K562 (cell line): ENCODE measurements around the gene PRXL2A. TPM values are rescaled to one million over a fixed set of nuclear protein-coding genes. Genes with fewer than 3 reads are reported as not detected.

Source experiments
- ATAC-seq: fragments of 200-7000 bp; cut with Tn5 transposase; 3 replicates; pipeline ENCODE4 v1.9.1; 2020; ENCODE audit warnings: moderate library complexity
- BruUV-seq: library from RNA; stranded (reverse); fragments of 400-500 nt; replicated peaks from 2 replicates; lab custom pipeline; 2021; lab: Mats Ljungman, UMichigan
- CTCF ChIA-PET: fragments of 300-600 bp; formaldehyde crosslinking; extraction: SDS; loops from one replicate; lab custom pipeline; 2021; ENCODE audit warnings: low intra/inter-chr PET ratio; lab: Yijun Ruan, JAX
- POLR2A ChIA-PET: fragments of 300-600, 350-650 bp; sonication (Branson Sonifier 250); formaldehyde crosslinking; extraction: SDS; loops from one replicate; lab custom pipeline; 2021; ENCODE audit warnings: antibody characterized with exemption, inconsistent platforms; lab: Yijun Ruan, JAX
- DNase-seq, 4 experiments: peaks; one replicate each; pipeline versions ENCODE4 v3.0.0 to v3.0.0-alpha.2; 2011 to 2018; ENCODE audit warnings: low spot score in 3 of 4, mixed read lengths in 3 of 4; ENCODE audit errors: extremely low read depth in 1 of 4
- FAIRE-seq: peaks from 2 replicates; lab custom pipeline; 2011; peaks lifted over from hg19 to GRCh38; lab: Jason Lieb, UNC
- H2AFZ ChIP-seq: 2 replicates; pipeline ENCODE4 v1.6.0; 2011; ENCODE audit warnings: low read depth, low read length, control low read depth, inconsistent platforms
- H3K27ac ChIP-seq: fragments of 200-600 bp; 3 replicates; pipeline ENCODE4 v1.8.0; 2011; ENCODE audit warnings: low read depth, mild to moderate bottlenecking, control low read depth, inconsistent platforms, low read length, moderate library complexity, mixed read lengths; ENCODE audit errors: extremely low read depth
- H3K27me3 ChIP-seq, 2 experiments: fragments of 300-600 bp in 1 of 2; 2 replicates in 1 of 2; 3 replicates in 1 of 2; pipeline versions ENCODE4 v1.6.0 to v1.8.0; 2011; ENCODE audit warnings: inconsistent platforms in 2 of 2, low read length in 2 of 2, mild to moderate bottlenecking in 1 of 2, mixed read lengths in 1 of 2, moderate library complexity in 1 of 2; ENCODE audit not compliant: control insufficient read depth in 2 of 2, insufficient read depth in 2 of 2
- H3K36me3 ChIP-seq: fragments of 300-600 bp; 3 replicates; pipeline ENCODE4 v1.8.0; 2011; ENCODE audit warnings: mild to moderate bottlenecking, low read length, inconsistent platforms; ENCODE audit not compliant: control insufficient read depth, insufficient read depth
- H3K4me1 ChIP-seq, 2 experiments: fragments of 200-600 bp in 1 of 2; replicated peaks in 1 of 2; 2 replicates in 1 of 2; 3 replicates in 1 of 2; pipeline versions ENCODE4 v1.5.1 to v1.8.0; 2011; ENCODE audit warnings: inconsistent platforms in 2 of 2, low read length in 2 of 2, mild to moderate bottlenecking in 1 of 2, mixed read lengths in 1 of 2, moderate library complexity in 1 of 2; ENCODE audit not compliant: control insufficient read depth in 2 of 2, insufficient read depth in 2 of 2
- H3K4me2 ChIP-seq: 2 replicates; pipeline ENCODE4 v1.6.1; 2011; ENCODE audit warnings: low read length, control low read depth, inconsistent platforms, mixed read lengths; ENCODE audit not compliant: insufficient read depth
- H3K4me3 ChIP-seq: fragments of 200-600 bp; sonication (generic), shearing (Covaris generic); 2 replicates; pipeline ENCODE4 v1.5.1; 2016; ENCODE audit warnings: control low read depth, inconsistent platforms
- H3K79me2 ChIP-seq: fragments of 200-600 bp; 3 replicates; pipeline ENCODE4 v1.8.0; 2011; ENCODE audit warnings: low read length, inconsistent platforms; ENCODE audit not compliant: control insufficient read depth, insufficient read depth
- H3K9ac ChIP-seq, 2 experiments: 2 replicates each; pipeline versions ENCODE4 v1.6.0 to v1.6.1; 2011; ENCODE audit warnings: low read depth in 2 of 2, low read length in 2 of 2, control low read depth in 1 of 2, inconsistent platforms in 1 of 2, mild to moderate bottlenecking in 1 of 2, mixed read lengths in 1 of 2; ENCODE audit not compliant: insufficient read depth in 1 of 2
- H3K9me1 ChIP-seq: one replicate; pipeline ENCODE4 v1.6.0; 2011; ENCODE audit warnings: inconsistent platforms, mild to moderate bottlenecking, low read length, moderate library complexity; ENCODE audit not compliant: control insufficient read depth, insufficient read depth
- H3K9me3 ChIP-seq: replicated peaks from 2 replicates; pipeline ENCODE4 v1.5.1; 2011; ENCODE audit warnings: low read depth, low read length, inconsistent platforms; ENCODE audit not compliant: control insufficient read depth, insufficient read depth
- H4K20me1 ChIP-seq: replicated peaks from 2 replicates; pipeline ENCODE4 v1.6.1; 2011; ENCODE audit warnings: low read length, inconsistent platforms, mixed read lengths; ENCODE audit not compliant: control insufficient read depth, insufficient read depth
- ARID1B ChIP-seq: fragments of 450-650 bp; IDR thresholded peaks from 2 replicates; pipeline ENCODE4 v1.6.1; 2016; ENCODE audit warnings: antibody characterized with exemption, mild to moderate bottlenecking, inconsistent platforms
- CBFA2T2 ChIP-seq: fragments of 450-650 bp; conservative IDR thresholded peaks from 2 replicates; pipeline ENCODE4 v1.6.1; 2017; ENCODE audit warnings: mild to moderate bottlenecking
- CBFA2T3 ChIP-seq: fragments of 450-650 bp; IDR thresholded peaks from 2 replicates; pipeline ENCODE4 v1.6.1; 2017
- CTBP1 ChIP-seq: fragments of 450-650 bp; IDR thresholded peaks from 2 replicates; pipeline ENCODE4 v1.6.1; 2016; ENCODE audit warnings: borderline replicate concordance
- DPF2 ChIP-seq: fragments of 450-650 bp; IDR thresholded peaks from 2 replicates; pipeline ENCODE4 v1.6.1; 2016
- HDAC1 ChIP-seq, 2 experiments: fragments of 450-650 bp; IDR thresholded peaks; 2 replicates each; pipeline ENCODE4 v1.6.1; 2016 to 2017; ENCODE audit warnings: inconsistent platforms in 1 of 2, mild to moderate bottlenecking in 1 of 2, moderate library complexity in 1 of 2
- HIVEP1 ChIP-seq: fragments of 250-450 bp; sonication (Bioruptor Pico); IDR thresholded peaks from 2 replicates; pipeline ENCODE4 v1.4.0; 2020; ENCODE audit warnings: mild to moderate bottlenecking
- KDM1A ChIP-seq, 2 experiments: fragments of 450-650 bp; IDR thresholded peaks; 2 replicates each; pipeline ENCODE4 v1.6.1; 2016; ENCODE audit warnings: mild to moderate bottlenecking in 2 of 2
- MED1 ChIP-seq: sonication (generic); formaldehyde crosslinking; IDR thresholded peaks from 2 replicates; pipeline ENCODE4 v1.8.1; 2023; ENCODE audit warnings: missing genetic modification reagents, borderline replicate concordance
- MTA2 ChIP-seq: fragments of 450-650 bp; IDR thresholded peaks from 2 replicates; pipeline ENCODE4 v1.6.1; 2016; ENCODE audit warnings: low read depth
- MYBL2 ChIP-seq, 2 experiments: fragments of 450-650 bp in 1 of 2; sonication (generic) in 1 of 2; formaldehyde crosslinking in 1 of 2; IDR thresholded peaks; 2 replicates each; pipeline versions ENCODE4 v1.6.1 to v1.8.1; 2017 to 2022; ENCODE audit warnings: borderline replicate concordance in 1 of 2, inconsistent platforms in 1 of 2, low read depth in 1 of 2, mild to moderate bottlenecking in 1 of 2, missing genetic modification reagents in 1 of 2, moderate library complexity in 1 of 2
- NRF1 ChIP-seq, 2 experiments: fragments of 450-650 bp; IDR thresholded peaks in 1 of 2; conservative IDR thresholded peaks in 1 of 2; 2 replicates each; pipeline ENCODE4 v1.6.1; 2014; ENCODE audit warnings: mild to moderate bottlenecking in 2 of 2
- POLR2B ChIP-seq: fragments of 450-650 bp; IDR thresholded peaks from 2 replicates; pipeline ENCODE4 v1.6.1; 2018; ENCODE audit warnings: low read depth; ENCODE audit not compliant: partially characterized antibody
- PTTG1 ChIP-seq: fragments of 450-650 bp; IDR thresholded peaks from 2 replicates; pipeline ENCODE4 v1.6.1; 2016; ENCODE audit warnings: low read depth, mild to moderate bottlenecking, missing genetic modification characterization, missing compliant biosample characterization
- RBFOX2 ChIP-seq: fragments of 200-400 bp; formaldehyde crosslinking; IDR thresholded peaks from 2 replicates; pipeline ENCODE4 v1.6.1; 2017; ENCODE audit warnings: low read depth, mild to moderate bottlenecking, low read length, moderate library complexity
- RCOR1 ChIP-seq, 2 experiments: IDR thresholded peaks; 2 replicates each; pipeline ENCODE4 v1.6.1; 2012; ENCODE audit warnings: low read depth in 2 of 2, low read length in 2 of 2, borderline replicate concordance in 1 of 2, improper control_type of control experiment in 1 of 2
- TAL1 ChIP-seq: fragments of 450-650 bp; IDR thresholded peaks from 2 replicates; pipeline ENCODE4 v1.6.1; 2016; ENCODE audit warnings: mild to moderate bottlenecking
- TEAD4 ChIP-seq, 2 experiments: sonication (generic) in 1 of 2; formaldehyde crosslinking in 1 of 2; IDR thresholded peaks; 2 replicates each; pipeline versions ENCODE4 v1.6.1 to v1.8.0; 2012 to 2022; ENCODE audit warnings: borderline replicate concordance in 1 of 2, inconsistent platforms in 1 of 2, low read length in 1 of 2, mild to moderate bottlenecking in 1 of 2, missing genetic modification reagents in 1 of 2
- TFE3 ChIP-seq: fragments of 450-650 bp; formaldehyde crosslinking; IDR thresholded peaks from 2 replicates; pipeline ENCODE4 v1.4.0; 2020; ENCODE audit warnings: mild to moderate bottlenecking, mixed read lengths
- ZBTB7A ChIP-seq: IDR thresholded peaks from 2 replicates; pipeline ENCODE4 v1.6.1; 2011; ENCODE audit warnings: low read depth, mild to moderate bottlenecking, low read length, moderate library complexity, borderline replicate concordance; ENCODE audit not compliant: control insufficient read depth
- WGBS: fragments of 100-300 bp; shearing (Covaris generic); methylation state at CpG from one replicate; pipeline ENCODE4 v1.1.6; 2016; ENCODE audit warnings: low coverage, mixed read lengths; ENCODE audit not compliant: insufficient coverage; ENCODE audit errors: missing lambda C conversion rate; 5-methylcytosine and 5-hydroxymethylcytosine counted together
- in situ Hi-C: fragments of 300-500 bp; cut with MboI; formaldehyde crosslinking; loops from 4 replicates; pipeline ENCODE4 v1.15.0; 2018; ENCODE audit warnings: inconsistent platforms, mixed read lengths
- intact Hi-C: fragments of 100-400 bp; cut with micrococcal nuclease; formaldehyde crosslinking; loops from 2 replicates; pipeline ENCODE4 v1.14.2; 2022
- polyA plus RNA-seq, 8 experiments: library from polyadenylated mRNA; depleted of rRNA in 4 of 8; stranded (reverse) in 5 of 8; unstranded in 3 of 8; fragments of >200 nt; fragmentation: Nextera tagmentation in 2 of 8; fragmentation: Illumina TruSeq in 1 of 8; extraction: Ambion mirVana in 2 of 8; extraction: Trizol in 1 of 8; gene quantifications; 2 replicates each; pipeline versions ENCODE4 v1.2.1 to v1.2.3, GENCODE V29; 2011 to 2014; ENCODE audit warnings: inconsistent platforms in 1 of 8, missing spikeins in 1 of 8
- total RNA-seq, 7 experiments: library from RNA; depleted of rRNA in 6 of 7; stranded (reverse); fragments of >200 nt in 6 of 7; fragmentation: Illumina TruSeq in 2 of 7; extraction: Trizol in 2 of 7; gene quantifications; 2 replicates each; pipeline versions ENCODE4 v1.2.1 to v1.2.3, GENCODE V29; 2011 to 2021; ENCODE audit warnings: low replicate concordance in 1 of 7

PRXL2A gene
- total and polyA plus RNA-seq, 9 of the 15 experiments (the other 6 are each of a cell fraction or from before 2014, with no cell fraction given) = 0.14 to 1.2 (median 0.75) TPM

- Histone ChIP-seq H3K9ac (peak overlapping the region in 1 of 2 experiments; percentile 53; a peak in 1 of 4 replicates), H3K4me2 (no peak overlapping the region; the same call in 1 of the 2 replicates), H2AFZ (no peak overlapping the region), H3K4me3 (no peak overlapping the region), H3K79me2 (peaks cover 89% of the 10 kb centered on the region), H3K4me1 (peaks cover 43 to 47% of the 10 kb centered on the region in 2 experiments), H3K27me3 (no peaks in the 10 kb centered on the region), H3K9me3 (no peaks in the 10 kb centered on the region), H3K36me3 (peaks cover 37% of the 10 kb centered on the region; the same call in 2 of the 3 replicates), H4K20me1 (0 out of 2 replicates have a peak, but pooled peaks cover 5% of the 10 kb centered on the region), H3K27ac (no peak overlapping the region; the same call in 2 of the 3 replicates), H3K9me1 (peaks cover 9% of the 10 kb centered on the region)
- DNase-seq = peak in 2 of 4 experiments; percentile 51 to 55
- intact Hi-C loops (no loop called here), in situ Hi-C loops (no loop called here)
- ATAC-seq = peak; percentile 42
- ChIA-PET POLR2A (interaction anchor here (0.5 to 1.2 kb wide), 3 partner anchors 11 to 27 kb away, joined by 3 to 4 read pairs (median 3); no protein-coding TSS in a partner anchor), CTCF (no interaction called here)
- no TSS peak for BruUV-seq
- 77% methylated on average over 10 of the region's 10 CpGs for WGBS
- peak; percentile 58 for FAIRE-seq
- TF ChIP-seq HIVEP1 (CRISPR knock-in tag) (no peak), CBFA2T2 (peak; percentile 35), HDAC1 (IDR thresholded peaks at IDR 0.05) (peak in 1 of 2 experiments; percentile 38; a peak in 1 of 4 replicates), CTBP1 (peak; percentile 60), POLR2B (no peak), RBFOX2 (no peak), ARID1B (peak; percentile 65), MTA2 (0 out of 2 replicates have a peak, but pooled peaks have one; percentile 13), MYBL2 (IDR thresholded peaks at IDR 0.05; ENCODE audit: low read depth) (no peak), MYBL2 (CRISPR knock-in tag; IDR thresholded peaks at IDR 0.05; ENCODE audit: borderline replicate concordance) (no peak), RCOR1 (IDR thresholded peaks at IDR 0.05; ENCODE audit: borderline replicate concordance in 1 of 2, low read depth in 2 of 2, low read length in 2 of 2) (peak in 1 of 2 experiments; percentile 38; a peak in 2 of 4 replicates), NRF1 (conservative IDR thresholded peaks at IDR 0.05 in 1 of 2, IDR thresholded peaks at IDR 0.05 in 1 of 2) (peak; percentile 38 to 52; a peak in 3 of 4 replicates), CBFA2T3 (peak; percentile 68; the same call in 1 of the 2 replicates), DPF2 (peak; percentile 27; the same call in 1 of the 2 replicates), TEAD4 (IDR thresholded peaks at IDR 0.05; ENCODE audit: low read length) (peak; percentile 48; the same call in 1 of the 2 replicates), TEAD4 (CRISPR knock-in tag; IDR thresholded peaks at IDR 0.05; ENCODE audit: borderline replicate concordance) (no peak), PTTG1 (tag) (no peak), ZBTB7A (no peak), MED1 (CRISPR knock-in tag) (no peak), TFE3 (CRISPR knock-in tag) (no peak), KDM1A (IDR thresholded peaks at IDR 0.05) (peak in 1 of 2 experiments; percentile 38; a peak in 1 of 4 replicates), TAL1 (peak; percentile 43)
Measured at GRCh38 chr10:80485076-80485945, 77.0 kb downstream of the PRXL2A start.
